ENCODE results near the gene HAUS2. TPM values are rescaled to one million over a fixed set of nuclear protein-coding genes. Genes with fewer than 3 reads are reported as not detected.
"Not testable (repeated sequence)": the region's sequence is repeated elsewhere in the genome, so short reads cannot be mapped to it uniquely, and the experiment has no call there.

Gene HAUS2
- total and polyA plus RNA-seq, 5 donors from 2014 or later: 21.0 to 33.1 (median 24.8) TPM

GRCh38 chr15:42549032-42549491 lies 424 bp downstream of the HAUS2 start:
- peak overlapping the region; percentile 89 to 95 (median 92) for H3K4me3 Mint-ChIP-seq
- peaks cover 31 to 81% (median 63%) of the 10 kb centered on the region in 4 donors for H3K4me1 Mint-ChIP-seq
- H3K9me3 Mint-ChIP-seq: no peaks in the 10 kb centered on the region
- peaks cover 4% of the 10 kb centered on the region for H3K27me3 Mint-ChIP-seq
- H3K4me1 ChIP-seq (ENCODE audit: control insufficient read depth, insufficient read depth, low read length, poor library complexity, severe bottlenecking): peaks cover 57% of the 10 kb centered on the region
- peak overlapping the region; percentile 82 for H3K27ac ChIP-seq (ENCODE audit: insufficient read depth, low read length, poor library complexity, severe bottlenecking)
- peak; percentile 38 to 55 for ATAC-seq (ENCODE audit: low read depth in 2 of 2)
- H3K4me3 ChIP-seq (ENCODE audit: low read depth, low read length): peak overlapping the region; percentile 99
- peaks cover 8% of the 10 kb centered on the region for H3K36me3 ChIP-seq (ENCODE audit: control insufficient read depth, insufficient read depth, low read length)
- H3K27ac Mint-ChIP-seq: peak overlapping the region; percentile 98 to 100 (median 100)
- no peak for DNase-seq
- H3K36me3 Mint-ChIP-seq: peaks cover 15% of the 10 kb centered on the region
- no peaks in the 10 kb centered on the region for H3K9me3 ChIP-seq (ENCODE audit: control insufficient read depth in 2 of 2, low read length in 2 of 2)
- no peaks in the 10 kb centered on the region for H3K27me3 ChIP-seq (ENCODE audit: control insufficient read depth, insufficient read depth, low read length)

- DNase-seq (no peak), ATAC-seq (ENCODE audit: low read depth in 2 of 2) (no peak)
- Histone ChIP-seq H3K27ac (ENCODE audit: insufficient read depth, low read length, poor library complexity, severe bottlenecking) (no peak overlapping the region), H3K4me1 (ENCODE audit: control insufficient read depth, insufficient read depth, low read length, poor library complexity, severe bottlenecking) (peaks cover 50% of the 10 kb centered on the region), H3K27me3 (ENCODE audit: control insufficient read depth, insufficient read depth, low read length) (no peaks in the 10 kb centered on the region), H3K4me3 (ENCODE audit: low read depth, low read length) (peak overlapping the region; percentile 64), H3K9me3 (ENCODE audit: control insufficient read depth in 2 of 2, low read length in 2 of 2) (no peaks in the 10 kb centered on the region), H3K36me3 (ENCODE audit: control insufficient read depth, insufficient read depth, low read length) (peaks cover 1% of the 10 kb centered on the region)
- H3K27me3 Mint-ChIP-seq: peaks cover 4% of the 10 kb centered on the region
- H3K36me3 Mint-ChIP-seq: peaks cover 13% of the 10 kb centered on the region
- peak overlapping the region; percentile 73 to 95 (median 84) for H3K4me3 Mint-ChIP-seq
- peak overlapping the region; percentile 74 to 98 (median 89) for H3K27ac Mint-ChIP-seq
- H3K4me1 Mint-ChIP-seq: peaks cover 33 to 88% (median 66%) of the 10 kb centered on the region in 4 donors
- no peaks in the 10 kb centered on the region for H3K9me3 Mint-ChIP-seq
These were observed 1.2 kb downstream of the HAUS2 start for GRCh38 chr15:42549741-42550392.

- Mint-ChIP-seq H3K27ac (peak overlapping the region in 2 of 3 donors; percentile 44 to 67), H3K4me1 (peaks cover 21 to 67% (median 38%) of the 10 kb centered on the region in 4 donors), H3K27me3 (peaks cover 4% of the 10 kb centered on the region), H3K9me3 (no peaks in the 10 kb centered on the region), H3K36me3 (peaks cover 3% of the 10 kb centered on the region), H3K4me3 (peak overlapping the region in 2 of 4 donors; percentile 46 to 80)
- Histone ChIP-seq H3K9me3 (ENCODE audit: control insufficient read depth in 2 of 2, low read length in 2 of 2) (no peaks in the 10 kb centered on the region), H3K27me3 (ENCODE audit: control insufficient read depth, insufficient read depth, low read length) (no peaks in the 10 kb centered on the region), H3K4me3 (ENCODE audit: low read depth, low read length) (no peak overlapping the region), H3K4me1 (ENCODE audit: control insufficient read depth, insufficient read depth, low read length, poor library complexity, severe bottlenecking) (peaks cover 20% of the 10 kb centered on the region), H3K36me3 (ENCODE audit: control insufficient read depth, insufficient read depth, low read length) (peaks cover under 1% of the 10 kb centered on the region), H3K27ac (ENCODE audit: insufficient read depth, low read length, poor library complexity, severe bottlenecking) (no peak overlapping the region)
- ATAC-seq (ENCODE audit: low read depth in 2 of 2) (no peak), DNase-seq (no peak)
These were observed 4.9 kb downstream of the HAUS2 start for GRCh38 chr15:42553554-42553953.

GRCh38 chr15:42556550-42557207 lies 8.0 kb downstream of the HAUS2 start:
- DNase-seq; H3K4me3 Mint-ChIP-seq; H3K9me3 Mint-ChIP-seq; H3K4me1 ChIP-seq (ENCODE audit: control insufficient read depth, insufficient read depth, low read length, poor library complexity, severe bottlenecking); H3K9me3 ChIP-seq (ENCODE audit: control insufficient read depth in 2 of 2, low read length in 2 of 2); H3K36me3 Mint-ChIP-seq; H3K27me3 Mint-ChIP-seq; H3K27ac ChIP-seq (ENCODE audit: insufficient read depth, low read length, poor library complexity, severe bottlenecking); ATAC-seq (ENCODE audit: low read depth in 2 of 2); H3K4me3 ChIP-seq (ENCODE audit: low read depth, low read length); H3K27me3 ChIP-seq (ENCODE audit: control insufficient read depth, insufficient read depth, low read length): not testable (repeated sequence)
- H3K36me3 ChIP-seq (ENCODE audit: control insufficient read depth, insufficient read depth, low read length): peaks cover 30% of the 10 kb centered on the region
- peaks cover 17 to 44% (median 24%) of the 10 kb centered on the region in 4 donors for H3K4me1 Mint-ChIP-seq
- peak overlapping the region in 1 of 3 donors; percentile 31 for H3K27ac Mint-ChIP-seq

- Mint-ChIP-seq H3K36me3 (peaks cover 7% of the 10 kb centered on the region), H3K4me3 (no peak overlapping the region), H3K9me3 (no peaks in the 10 kb centered on the region), H3K4me1 (peaks cover 7 to 24% (median 12%) of the 10 kb centered on the region in 4 donors), H3K27ac (no peak overlapping the region), H3K27me3 (no peaks in the 10 kb centered on the region)
- ATAC-seq (ENCODE audit: low read depth in 2 of 2) (no peak), DNase-seq (no peak)
- peaks cover 43% of the 10 kb centered on the region for H3K36me3 ChIP-seq (ENCODE audit: control insufficient read depth, insufficient read depth, low read length)
- H3K27ac ChIP-seq (ENCODE audit: insufficient read depth, low read length, poor library complexity, severe bottlenecking): no peak overlapping the region
- no peaks in the 10 kb centered on the region for H3K9me3 ChIP-seq (ENCODE audit: control insufficient read depth in 2 of 2, low read length in 2 of 2)
- no peaks in the 10 kb centered on the region for H3K4me1 ChIP-seq (ENCODE audit: control insufficient read depth, insufficient read depth, low read length, poor library complexity, severe bottlenecking)
- no peaks in the 10 kb centered on the region for H3K27me3 ChIP-seq (ENCODE audit: control insufficient read depth, insufficient read depth, low read length)
- H3K4me3 ChIP-seq (ENCODE audit: low read depth, low read length): no peak overlapping the region
These were observed 10.1 kb downstream of the HAUS2 start for GRCh38 chr15:42558739-42559138.

- peak within 1 kb of the TSS; percentile 84 to 96 (median 92) for H3K4me3 Mint-ChIP-seq
- peak within 1 kb of the TSS; percentile 72 for H3K4me3 ChIP-seq (ENCODE audit: low read depth, low read length)
These were observed 26.8 kb downstream of the HAUS2 start, which contains the start of gene STARD9 for GRCh38 chr15:42575188-42576039. Gene STARD9 (plus strand): TSS chr15:42575606. CDS start chr15:42575716, 110 bp downstream.

GRCh38 chr15:42576040-42576594 lies 27.5 kb downstream of the HAUS2 start:
- Histone ChIP-seq H3K4me1 (ENCODE audit: control insufficient read depth, insufficient read depth, low read length, poor library complexity, severe bottlenecking) (peaks cover 14% of the 10 kb centered on the region), H3K27ac (ENCODE audit: insufficient read depth, low read length, poor library complexity, severe bottlenecking) (no peak overlapping the region), H3K27me3 (ENCODE audit: control insufficient read depth, insufficient read depth, low read length) (no peaks in the 10 kb centered on the region), H3K9me3 (ENCODE audit: control insufficient read depth in 2 of 2, low read length in 2 of 2) (no peaks in the 10 kb centered on the region), H3K4me3 (ENCODE audit: low read depth, low read length) (peak overlapping the region; percentile 72), H3K36me3 (ENCODE audit: control insufficient read depth, insufficient read depth, low read length) (no peaks in the 10 kb centered on the region)
- no peaks in the 10 kb centered on the region for H3K36me3 Mint-ChIP-seq
- no peaks in the 10 kb centered on the region for H3K9me3 Mint-ChIP-seq
- peaks cover 21% of the 10 kb centered on the region for H3K27me3 Mint-ChIP-seq
- ATAC-seq (ENCODE audit: low read depth in 2 of 2) (no peak), DNase-seq (no peak)
- H3K4me1 Mint-ChIP-seq: peaks cover 13 to 44% (median 21%) of the 10 kb centered on the region in 4 donors
- H3K27ac Mint-ChIP-seq: peak overlapping the region in 2 of 3 donors; percentile 65 to 92
- H3K4me3 Mint-ChIP-seq: peak overlapping the region; percentile 84 to 96 (median 92)

More at GRCh38 chr15:42575188-42576039, 26.8 kb downstream of the HAUS2 start, which contains the start of gene STARD9:
- Mint-ChIP-seq H3K27ac (peak within 1 kb of the TSS; percentile 45 to 92 (median 65)), H3K9me3 (no peaks in the 10 kb centered on the region), H3K4me1 (peaks cover 9 to 37% (median 15%) of the 10 kb centered on the region in 4 donors), H3K27me3 (peaks cover 21% of the 10 kb centered on the region), H3K36me3 (no peaks in the 10 kb centered on the region)
- ATAC-seq (ENCODE audit: low read depth in 2 of 2): peak; percentile 93 to 94
- H3K27me3 ChIP-seq (ENCODE audit: control insufficient read depth, insufficient read depth, low read length): no peaks in the 10 kb centered on the region
- no peaks in the 10 kb centered on the region for H3K36me3 ChIP-seq (ENCODE audit: control insufficient read depth, insufficient read depth, low read length)
- H3K9me3 ChIP-seq (ENCODE audit: control insufficient read depth in 2 of 2, low read length in 2 of 2): no peaks in the 10 kb centered on the region
- peaks cover 14% of the 10 kb centered on the region for H3K4me1 ChIP-seq (ENCODE audit: control insufficient read depth, insufficient read depth, low read length, poor library complexity, severe bottlenecking)
- DNase-seq: peak; percentile 89 to 97 (median 93)
- peak within 1 kb of the TSS; percentile 55 for H3K27ac ChIP-seq (ENCODE audit: insufficient read depth, low read length, poor library complexity, severe bottlenecking)

All from CD4-positive, CD25-positive, alpha-beta regulatory T cell (primary cell).